ENCODE results near the gene MEIS1.

DNA sequence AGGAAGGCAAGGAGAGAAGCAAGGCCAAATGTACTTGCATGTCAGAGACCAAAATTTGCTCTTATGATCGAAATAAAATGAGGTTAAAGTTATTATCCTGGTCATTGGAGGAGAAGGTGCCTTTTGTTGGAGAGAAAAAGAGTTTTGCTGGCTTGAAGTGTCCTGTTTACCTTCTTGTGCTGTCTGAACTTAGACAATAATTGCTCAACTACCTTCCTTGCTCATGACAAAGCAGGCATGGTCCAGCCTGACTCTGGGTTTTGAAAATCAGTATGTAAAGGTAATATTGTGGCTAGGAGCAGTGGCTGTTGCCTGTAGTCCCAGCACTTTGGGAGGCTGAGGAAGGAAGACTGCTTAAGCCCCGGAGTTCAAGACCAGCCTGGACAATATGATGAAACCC is 89.1 kb downstream of the MEIS1 start:
- no peak for TF ChIP-seq POLR2AphosphoS5 (IDR thresholded peaks at IDR 0.05; ENCODE audit: low read depth, low read length)
- TF ChIP-seq TAF1 (IDR thresholded peaks at IDR 0.05; ENCODE audit: borderline replicate concordance, insufficient read depth, low read length): no peak
- no peak for TF ChIP-seq REST (IDR thresholded peaks at IDR 0.05; ENCODE audit: insufficient read depth in 1 of 2, low read depth in 2 of 2, low read length in 2 of 2)

Measured in PFSK-1 (cell line).